HG03565 (cell line): ENCODE measurements around the gene IP6K2.

Experiments used
- ATAC-seq: cut with Tn5 transposase; IDR thresholded peaks from one replicate; pipeline ENCODE4 v1.9.1; 2021; ENCODE audit warnings: mild to moderate bottlenecking, moderate library complexity; ENCODE audit not compliant: unreplicated experiment

Gene IP6K2

DNA sequence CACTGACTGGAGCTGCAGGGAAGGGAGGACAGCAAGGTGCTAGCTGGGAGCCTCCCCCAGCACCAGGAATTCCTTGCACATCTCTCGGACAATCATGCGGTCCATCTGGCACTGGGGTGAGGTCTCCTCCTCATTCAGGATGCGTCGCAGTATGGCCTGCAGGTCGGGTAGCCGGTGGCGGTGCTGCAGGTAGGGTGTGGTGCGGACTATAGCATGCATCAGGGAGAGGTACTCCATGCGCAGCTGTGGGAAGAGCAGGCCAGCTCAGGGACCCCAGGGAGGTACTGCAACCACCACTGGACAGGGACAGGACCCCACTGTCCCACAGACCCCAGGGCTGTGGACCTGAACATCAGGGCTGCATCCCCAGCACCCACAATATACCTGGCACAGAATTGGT, 42.5 kb downstream of the IP6K2 start:
- ATAC-seq: no peak

DNA sequence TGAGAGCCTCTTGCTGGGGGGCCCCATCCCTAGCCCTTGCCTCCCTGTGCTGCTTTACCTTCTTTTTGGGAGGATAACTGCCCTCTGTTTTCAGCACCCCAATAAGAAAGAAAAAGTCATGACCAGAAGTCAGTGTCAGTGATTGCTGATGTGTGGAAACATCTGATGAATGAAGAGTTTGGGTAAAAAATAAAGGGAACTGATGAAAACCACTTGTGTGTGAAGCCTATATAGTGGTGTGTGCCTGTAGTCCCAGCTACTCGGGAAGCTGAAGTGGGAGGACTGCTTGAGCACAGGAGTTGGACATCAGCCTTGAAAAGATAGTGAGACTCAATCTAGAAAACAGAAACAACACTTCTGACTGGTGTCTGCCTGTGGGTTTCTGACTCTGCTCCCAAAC, 44.5 kb downstream of the IP6K2 start:
- ATAC-seq: no peak

DNA sequence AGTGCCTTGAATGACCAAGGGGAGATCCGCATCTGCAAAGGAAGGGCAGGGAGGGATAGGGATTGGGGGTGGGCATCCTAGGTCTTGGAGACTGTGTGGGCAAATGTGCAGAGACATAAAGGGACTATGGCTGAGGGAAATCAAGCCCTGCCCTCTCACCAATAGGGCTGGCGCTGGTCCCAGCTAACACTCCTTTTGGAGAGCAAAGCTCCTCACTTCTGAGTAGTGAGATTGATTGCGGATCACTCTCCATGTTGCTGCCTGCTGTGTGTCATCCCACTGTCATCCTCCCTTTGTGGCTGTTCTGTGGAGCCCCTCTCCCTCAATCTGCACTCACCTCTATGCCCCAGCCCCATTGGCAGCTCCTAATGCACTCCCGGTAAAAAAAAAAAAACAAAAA, 52.1 kb downstream of the IP6K2 start:
- no peak for ATAC-seq

DNA sequence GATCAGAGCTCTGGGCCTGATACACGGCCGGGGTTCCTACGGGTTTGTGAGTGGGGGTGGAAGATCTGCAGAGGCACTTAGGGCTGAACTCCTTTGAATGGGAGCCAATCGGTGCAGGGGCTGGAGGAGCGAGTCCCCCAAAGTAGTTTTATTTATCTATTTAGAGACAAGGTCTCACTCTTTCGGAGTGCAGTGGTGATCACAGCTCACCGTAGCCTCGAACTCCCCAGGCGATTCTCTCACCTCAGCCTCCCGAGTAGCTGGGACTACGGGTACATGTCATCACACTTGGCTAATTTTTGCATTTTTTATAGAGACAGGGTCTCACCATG, 52.7 kb downstream of the IP6K2 start:
- ATAC-seq: no peak

DNA sequence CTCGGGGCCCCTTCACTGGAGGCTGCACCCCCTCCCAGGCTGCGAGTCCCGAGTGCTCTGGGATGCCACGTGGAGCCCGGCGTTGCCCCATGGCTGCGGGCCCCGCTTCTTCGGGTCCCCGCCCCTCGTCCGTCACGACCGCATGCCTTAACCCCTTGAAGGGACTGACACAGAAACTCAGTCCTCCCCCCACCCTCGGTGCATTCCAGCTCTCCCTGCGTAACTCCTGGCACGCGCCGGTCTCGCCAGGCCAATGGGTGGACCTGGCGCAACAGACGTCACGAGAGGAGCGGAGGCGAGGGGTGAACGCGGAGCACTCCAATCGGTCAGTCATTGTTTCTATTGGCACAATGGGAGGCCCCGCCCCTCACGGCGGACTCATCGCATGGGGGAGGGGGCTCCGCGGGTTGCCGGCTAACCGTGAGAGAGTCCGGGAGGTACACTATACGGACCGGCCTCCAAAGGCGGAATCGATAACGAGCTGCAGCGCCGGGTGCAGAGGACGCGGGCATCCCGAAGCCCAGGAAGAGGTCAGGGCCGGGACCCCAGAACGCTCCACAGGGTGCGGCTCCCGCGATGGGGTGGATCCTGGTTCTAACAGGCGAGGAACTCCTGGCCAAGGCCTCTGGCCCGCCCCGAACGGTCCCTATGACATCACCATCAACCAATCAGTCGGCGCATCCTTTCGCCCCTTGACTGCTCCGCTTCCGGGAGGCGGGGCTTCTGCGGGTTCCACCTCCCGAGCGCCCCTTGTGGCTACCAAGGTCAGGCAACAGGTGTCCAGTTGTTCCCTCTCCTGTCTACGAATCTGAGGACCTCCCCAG, 53.3 kb downstream of the IP6K2 start:
- peak; percentile 77 for ATAC-seq

DNA sequence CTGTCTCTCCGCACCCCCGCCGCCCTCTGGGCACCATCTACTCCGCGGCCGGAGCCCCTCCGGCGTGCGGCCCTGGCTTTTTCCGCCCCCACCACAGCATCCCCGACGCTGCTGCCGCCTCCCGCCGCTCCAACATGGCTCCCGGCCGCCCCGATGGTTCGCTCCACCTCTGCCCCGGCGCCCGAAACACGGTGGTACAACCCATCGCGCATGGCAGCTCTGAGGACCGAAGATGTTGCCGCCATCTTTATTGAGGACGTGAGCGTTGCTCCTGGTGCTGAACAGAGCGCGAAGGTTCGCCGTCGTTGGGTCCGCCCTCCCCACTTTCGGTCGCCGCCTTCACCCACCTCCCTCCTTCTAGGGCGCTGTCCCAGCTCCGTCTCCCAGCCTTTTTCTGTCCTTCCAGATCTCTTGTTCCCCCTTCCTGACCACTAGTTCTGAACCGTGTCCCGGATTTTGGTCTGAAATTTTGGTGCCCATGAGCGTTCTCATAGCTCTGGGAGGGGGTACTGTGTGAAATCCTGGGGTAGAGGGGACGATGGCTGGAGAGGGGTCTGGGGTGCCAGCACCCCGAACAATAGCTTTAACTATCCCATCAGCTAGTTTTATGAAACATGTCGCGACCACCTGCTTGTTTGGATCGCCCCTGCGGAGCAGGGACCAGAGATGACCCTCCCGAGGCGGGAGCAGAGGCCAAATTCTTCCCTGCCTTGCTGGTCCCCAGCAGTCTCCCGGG, 54.1 kb downstream of the IP6K2 start, which contains the start of gene CELSR3:
Gene CELSR3 (minus strand): TSS at position 134 of the 736 bp plus-strand sequence. CDS start 252 bp downstream, outside the sequence.
- no peak for ATAC-seq

DNA sequence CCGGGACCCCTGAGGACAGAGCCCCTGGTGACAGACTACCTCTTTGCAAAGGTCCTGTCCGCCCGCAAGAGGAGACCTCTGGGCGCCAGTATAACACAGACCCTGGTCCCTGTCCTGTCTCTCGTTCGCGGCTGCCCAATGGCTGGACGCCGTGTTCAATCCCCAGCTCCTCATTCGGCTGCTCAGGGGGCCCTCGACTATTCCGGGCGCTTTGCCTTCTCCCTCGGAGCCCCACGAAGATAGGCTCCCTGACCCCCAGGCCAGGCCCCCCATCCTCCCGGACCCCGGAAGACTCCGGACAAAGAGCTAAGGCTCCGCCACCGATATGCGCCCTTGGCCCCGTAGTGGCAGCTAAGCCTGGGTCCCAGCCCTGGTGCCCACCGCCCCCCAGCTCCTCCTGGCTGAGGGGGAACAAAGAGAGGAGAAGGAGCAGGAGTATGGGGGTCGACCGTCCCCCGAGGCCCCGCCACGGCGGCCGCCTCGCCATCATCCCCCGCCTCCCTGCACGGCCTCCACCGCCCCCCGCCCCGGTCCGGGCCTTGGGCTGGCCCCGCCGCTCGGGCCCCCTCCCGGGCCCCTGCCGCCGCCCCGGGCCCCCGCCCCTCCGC, 54.8 kb downstream of the IP6K2 start:
- ATAC-seq: no peak

DNA sequence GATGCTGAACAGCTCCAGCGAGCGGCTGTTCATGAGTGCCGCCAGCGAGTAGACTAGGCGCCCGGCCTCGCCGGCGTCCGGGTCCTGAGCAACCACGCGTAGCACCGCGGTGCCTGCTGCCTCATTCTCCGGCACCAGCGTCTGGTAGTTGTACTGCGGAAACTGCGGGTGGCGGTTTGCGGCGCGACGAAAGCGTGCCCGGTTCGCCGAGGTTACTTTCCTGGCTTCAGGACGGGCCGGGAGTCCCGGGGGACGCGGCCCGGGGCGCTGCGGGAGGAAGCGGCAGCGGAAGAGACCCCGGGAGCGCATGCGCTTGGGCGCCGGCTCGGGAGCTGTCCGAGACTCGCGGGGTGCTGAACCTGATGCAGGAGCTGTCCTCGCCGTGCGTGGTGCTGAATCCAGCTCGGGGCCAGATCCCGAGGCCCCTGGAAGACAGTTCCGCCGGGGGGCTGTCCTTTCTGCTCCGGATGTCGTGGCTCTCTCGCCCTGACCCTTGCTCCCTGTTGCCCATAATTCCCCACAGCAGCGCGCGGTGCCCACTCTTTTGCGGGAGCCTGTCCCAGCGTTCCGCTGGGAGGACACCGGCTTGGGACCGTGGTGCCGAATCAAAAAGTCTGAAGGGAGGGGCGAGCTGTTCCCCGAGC, 55.4 kb downstream of the IP6K2 start:
- ATAC-seq: no peak

DNA sequence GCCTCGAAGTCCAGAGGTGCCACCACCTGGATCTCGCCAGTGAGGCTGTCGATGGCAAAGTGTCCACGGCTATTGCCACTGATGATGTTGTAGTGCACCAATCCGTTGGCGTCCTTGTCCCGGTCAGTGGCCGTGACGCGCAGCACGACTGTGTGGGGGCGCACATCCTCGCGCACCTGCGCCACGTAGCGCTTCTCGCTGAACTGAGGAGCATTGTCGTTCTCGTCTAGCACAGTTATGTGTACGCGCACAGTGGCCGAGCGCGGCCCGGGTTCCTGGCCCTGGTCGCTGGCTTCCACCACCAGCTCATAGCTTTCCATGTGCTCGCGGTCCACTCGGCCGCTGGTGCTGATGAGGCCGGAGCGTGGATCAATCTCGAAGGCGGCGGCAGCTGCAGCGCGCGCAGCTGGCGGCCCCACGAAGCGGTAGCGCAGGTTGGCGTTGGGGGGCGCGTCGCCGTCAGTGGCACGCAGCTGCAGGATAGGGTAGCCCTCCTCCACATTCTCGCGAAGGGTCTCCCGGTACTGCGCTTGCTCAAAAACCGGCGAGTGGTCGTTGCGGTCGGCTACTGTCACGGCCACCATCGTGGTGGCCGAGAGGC, 56.1 kb downstream of the IP6K2 start:
- no peak for ATAC-seq

DNA sequence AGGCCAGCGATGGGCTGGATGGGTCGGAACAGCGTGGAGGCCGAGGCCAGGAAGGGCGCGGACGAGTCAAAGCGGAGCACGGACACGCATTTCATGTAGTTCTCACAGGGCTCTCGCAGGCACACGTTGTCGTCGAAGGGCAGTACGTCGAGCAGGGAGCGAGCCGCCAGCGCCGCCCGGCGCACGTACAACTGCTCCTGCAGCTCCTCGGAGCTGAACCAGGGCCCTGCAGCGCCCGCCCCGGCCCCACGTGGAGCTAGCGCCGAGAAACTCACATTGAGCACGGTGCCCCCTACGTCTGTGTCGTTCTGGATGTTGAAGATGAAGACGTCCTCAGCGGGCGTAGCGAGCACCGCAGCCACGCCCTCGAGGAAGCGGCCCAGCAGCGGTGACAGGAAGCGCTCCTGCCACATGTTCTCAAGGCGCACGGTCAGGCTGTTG, 60.2 kb downstream of the IP6K2 start:
- ATAC-seq: no peak

DNA sequence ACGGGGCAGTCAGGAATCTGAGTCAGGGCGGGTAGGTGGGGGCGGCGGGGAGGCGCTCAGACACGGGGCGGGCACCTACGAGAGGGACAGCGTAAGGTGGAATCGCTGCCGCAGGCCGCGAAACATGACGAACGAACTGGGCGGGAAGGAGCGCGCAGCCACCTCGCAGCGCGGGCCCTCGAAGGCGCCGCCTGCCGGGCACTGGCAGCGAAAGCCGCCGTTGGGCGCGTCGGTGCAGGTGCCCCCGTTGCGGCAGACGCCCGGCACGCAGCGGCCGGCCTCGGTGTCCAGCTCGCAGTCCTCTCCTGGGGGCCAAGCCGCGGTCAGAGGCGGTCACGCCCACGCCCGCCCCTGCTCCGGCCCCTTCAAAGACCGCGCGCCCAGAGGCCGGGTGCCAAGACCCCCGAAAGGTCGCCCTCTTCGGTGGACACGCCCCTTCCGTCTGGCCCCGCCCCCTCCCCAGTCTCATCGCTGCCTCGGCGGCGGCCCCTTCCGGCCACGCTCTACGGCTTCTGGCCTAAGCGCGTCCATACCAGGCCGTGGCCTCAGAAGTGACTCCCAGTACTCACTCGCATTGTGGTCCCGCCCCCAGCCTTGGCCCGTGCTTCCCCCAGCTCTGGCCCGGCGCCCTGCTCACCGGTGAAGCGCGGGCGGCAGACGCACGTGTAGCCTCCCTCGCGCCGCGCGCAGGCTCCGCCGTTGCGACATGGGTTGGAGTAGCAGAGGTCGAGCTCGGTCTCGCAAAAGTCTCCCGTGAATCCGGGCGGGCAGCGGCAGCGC, 60.8 kb downstream of the IP6K2 start:
- ATAC-seq: peak; percentile 42

DNA sequence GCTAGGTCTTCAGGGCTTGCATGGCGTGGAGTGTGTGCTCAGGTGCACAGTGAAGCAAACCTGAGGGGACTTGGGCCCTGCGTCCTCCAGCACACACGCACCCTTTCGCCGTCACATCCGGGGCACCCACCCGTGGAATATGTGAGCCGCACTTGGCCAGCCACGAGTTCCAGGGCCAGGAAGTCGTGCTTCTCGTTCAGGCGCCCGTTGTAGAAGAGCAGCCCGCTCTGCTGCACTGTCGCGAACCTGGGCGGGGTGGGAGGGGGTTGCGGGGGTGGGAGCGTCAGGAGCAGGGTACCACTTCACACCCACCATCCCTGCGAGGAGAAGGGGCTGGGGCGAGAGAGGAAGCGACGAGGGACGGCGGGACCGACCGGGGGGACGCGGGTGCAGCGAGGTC, 61.4 kb downstream of the IP6K2 start:
- ATAC-seq: no peak

DNA sequence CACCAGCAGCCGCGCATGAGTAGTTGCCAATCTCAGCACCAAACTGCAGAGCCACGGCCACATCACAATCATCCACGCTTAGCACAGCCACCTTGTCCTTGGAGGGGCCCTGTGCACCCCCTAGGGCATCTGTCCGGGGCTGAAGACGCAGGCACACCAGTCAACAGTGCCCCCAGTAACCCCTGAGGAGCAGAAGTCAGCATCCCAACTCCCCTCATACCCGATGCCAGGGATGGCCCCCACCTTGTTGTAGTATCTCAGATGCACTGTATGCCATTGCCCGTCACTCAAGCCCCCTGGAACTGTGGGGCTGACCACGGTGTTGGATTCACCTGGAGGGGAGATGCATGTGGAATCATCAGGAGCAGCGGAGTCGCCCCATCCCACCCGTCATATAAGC, 62.0 kb downstream of the IP6K2 start:
- ATAC-seq: no peak

DNA sequence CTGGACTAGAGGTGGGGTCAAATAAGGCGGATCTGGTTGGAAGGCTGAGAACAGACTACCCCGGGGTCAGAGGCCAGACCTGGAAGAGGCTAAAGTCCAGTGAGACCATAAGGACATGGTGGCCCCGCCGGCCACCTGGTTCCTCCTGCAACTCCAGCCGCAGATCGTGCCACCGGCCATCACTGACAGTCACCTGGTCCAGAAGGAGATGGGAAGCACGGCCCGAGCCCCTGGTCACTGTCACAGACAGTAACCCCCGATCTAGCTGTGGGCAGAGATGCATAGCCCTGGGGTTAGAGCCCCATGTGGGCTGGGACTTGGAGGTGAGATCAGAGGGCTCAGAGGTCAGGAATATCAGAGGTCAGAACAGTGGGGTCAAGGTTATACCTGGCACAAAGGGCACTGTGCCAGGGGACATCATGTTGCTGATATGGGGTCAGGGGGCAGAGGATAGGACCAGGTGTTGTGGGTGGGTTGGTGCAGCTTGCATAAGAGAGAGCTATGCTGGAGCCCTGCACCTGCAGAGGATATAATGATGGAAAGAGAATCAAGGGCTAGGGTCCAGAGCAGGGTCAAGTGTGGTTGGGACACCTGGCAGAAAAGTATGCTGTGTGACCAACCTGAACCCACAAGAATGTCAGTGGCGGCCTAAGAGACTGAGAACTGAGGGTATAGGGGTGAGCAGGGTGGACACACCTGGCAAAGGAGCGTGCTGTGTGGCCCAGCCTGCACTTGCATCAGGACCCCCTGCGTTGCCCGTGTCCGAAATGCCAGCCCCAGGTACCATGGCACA, 63.9 kb downstream of the IP6K2 start:
- ATAC-seq: no peak

DNA sequence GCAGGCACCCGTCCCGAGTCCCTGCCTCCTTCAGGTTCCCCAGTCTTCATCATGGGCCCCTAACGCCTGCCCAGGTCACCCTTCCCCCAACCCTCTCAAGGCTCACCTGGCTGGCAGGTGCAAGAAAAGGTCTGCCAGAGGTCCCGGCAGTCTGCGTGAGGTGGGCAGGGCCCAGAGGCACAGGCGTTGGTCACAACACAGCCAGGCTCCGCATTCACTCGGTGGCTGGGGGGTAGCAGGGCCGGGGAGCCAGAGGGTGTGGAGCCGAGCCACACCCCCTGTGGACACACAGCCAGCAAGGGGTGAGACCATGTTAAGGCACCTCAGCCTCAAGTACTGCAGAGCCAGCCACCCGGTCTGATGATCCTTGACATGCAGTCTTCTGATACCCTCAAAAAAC, 65.2 kb downstream of the IP6K2 start:
- no peak for ATAC-seq

DNA sequence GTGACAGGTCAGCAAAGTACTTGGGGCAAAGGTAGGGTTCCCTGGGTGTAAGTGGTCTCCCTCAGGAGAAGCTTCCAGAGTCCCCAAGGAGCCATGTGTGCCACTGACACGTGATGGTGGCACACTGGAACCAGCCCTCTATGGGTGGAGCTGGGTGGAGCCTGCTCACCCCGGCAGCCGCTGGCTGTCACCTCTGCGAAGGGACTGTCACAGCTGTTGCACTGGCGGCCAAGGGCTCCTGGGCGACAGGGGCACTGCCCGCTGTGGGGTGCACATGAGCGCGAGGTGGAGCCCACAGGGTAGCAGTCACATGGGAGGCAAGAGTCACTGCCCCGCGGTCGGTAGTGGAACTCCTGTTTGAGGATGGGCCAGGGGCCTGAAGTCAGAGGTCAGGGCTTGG, 66.3 kb downstream of the IP6K2 start:
- no peak for ATAC-seq

DNA sequence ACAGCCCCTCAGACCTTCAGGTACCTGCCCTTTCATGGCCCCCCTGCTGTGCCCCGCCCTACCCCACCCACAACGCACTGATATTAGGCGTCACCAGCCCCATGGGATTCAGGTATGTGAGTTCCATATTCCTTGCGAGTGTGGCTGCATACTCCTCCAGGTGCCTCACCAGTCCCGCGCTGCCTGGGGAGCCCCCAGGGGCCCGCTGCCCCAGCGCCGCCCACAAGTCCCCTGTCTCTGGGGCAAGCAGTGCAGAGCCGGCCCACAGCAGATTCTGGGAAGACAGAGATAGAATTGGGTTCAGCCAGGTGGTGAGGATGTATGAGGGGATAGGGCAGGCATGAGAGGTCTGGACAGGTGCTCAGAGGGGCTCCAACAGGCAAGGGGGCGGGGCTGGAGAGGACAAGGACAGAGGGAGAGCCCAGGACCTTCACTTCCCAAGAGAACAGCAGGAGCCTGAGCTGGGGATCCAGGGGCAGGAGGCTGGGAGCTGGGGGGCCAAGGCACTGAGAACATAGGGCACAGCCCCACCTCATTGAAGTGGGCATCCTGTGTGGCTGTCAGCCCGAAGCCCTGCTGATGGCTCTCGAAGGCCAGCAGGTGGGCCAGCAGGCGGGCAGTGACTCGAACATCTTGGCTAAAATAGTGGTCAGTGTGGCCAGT, 68.7 kb downstream of the IP6K2 start:
- no peak for ATAC-seq

DNA sequence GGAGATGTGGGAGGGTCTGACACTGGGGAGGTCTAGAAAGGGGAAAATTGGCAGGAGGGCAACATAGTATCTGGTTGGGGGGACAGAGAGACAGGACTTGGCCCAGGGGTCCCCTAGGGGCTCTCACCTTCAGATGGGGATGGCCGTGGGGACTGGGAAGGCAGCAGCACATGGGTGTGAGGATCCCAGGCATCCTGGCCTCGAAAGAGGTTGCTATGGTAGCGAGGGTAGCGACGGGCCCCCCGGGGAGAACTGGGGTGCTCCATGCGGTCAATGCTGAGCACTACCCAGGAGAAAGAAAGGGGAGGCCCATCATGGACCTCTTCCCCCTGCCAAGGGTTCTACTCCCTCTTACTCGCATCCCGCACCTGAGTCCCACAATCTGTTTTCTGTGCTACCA, 69.3 kb downstream of the IP6K2 start:
- no peak for ATAC-seq
